Neutrophil (primary cell): ENCODE data around the gene WFIKKN1.
A peak's percentile ranks its signal among the peaks of the same experiment; 100 is the strongest.

Experiments used
- H3K27ac ChIP-seq: fragments of 200-600 bp; sonication (generic); 2 replicates; pipeline ENCODE4 v1.5.1; 2016; ENCODE audit warnings: mild to moderate bottlenecking, moderate library complexity
- H3K27me3 ChIP-seq: fragments of 200-600 bp; sonication (generic); 2 replicates; pipeline ENCODE4 v1.6.0; 2016; ENCODE audit warnings: mild to moderate bottlenecking
- H3K36me3 ChIP-seq: fragments of 200-600 bp; sonication (generic); 2 replicates; pipeline ENCODE4 v1.5.1; 2017
- H3K4me1 ChIP-seq, 2 experiments: fragments of 200-600 bp in 1 of 2; sonication (generic) in 1 of 2; 1 replicate in 1 of 2; 2 replicates in 1 of 2; pipeline versions ENCODE4 v1.5.1 to v1.6.1; 2013 to 2016; ENCODE audit warnings: low read depth in 1 of 2, low read length in 1 of 2, mild to moderate bottlenecking in 1 of 2, moderate library complexity in 1 of 2; ENCODE audit not compliant: control insufficient read depth in 1 of 2, insufficient read depth in 1 of 2
- H3K4me3 ChIP-seq, 2 experiments: fragments of 200-600 bp in 1 of 2; sonication (generic) in 1 of 2; 1 replicate in 1 of 2; 2 replicates in 1 of 2; pipeline ENCODE4 v1.5.1; 2013 to 2016; ENCODE audit warnings: low read depth in 1 of 2, low read length in 1 of 2, mild to moderate bottlenecking in 1 of 2, moderate library complexity in 1 of 2
- H3K9me3 ChIP-seq: fragments of 200-600 bp; sonication (generic); 2 replicates; pipeline ENCODE4 v1.5.1; 2016
- TF ChIP-seq, protein P1 (sequence below): fragments of 200-600 bp; sonication (generic); IDR thresholded peaks from 2 replicates; pipeline ENCODE4 v1.5.1; 2016; ENCODE audit warnings: antibody characterized with exemption

WFIKKN1 gene

DNA sequence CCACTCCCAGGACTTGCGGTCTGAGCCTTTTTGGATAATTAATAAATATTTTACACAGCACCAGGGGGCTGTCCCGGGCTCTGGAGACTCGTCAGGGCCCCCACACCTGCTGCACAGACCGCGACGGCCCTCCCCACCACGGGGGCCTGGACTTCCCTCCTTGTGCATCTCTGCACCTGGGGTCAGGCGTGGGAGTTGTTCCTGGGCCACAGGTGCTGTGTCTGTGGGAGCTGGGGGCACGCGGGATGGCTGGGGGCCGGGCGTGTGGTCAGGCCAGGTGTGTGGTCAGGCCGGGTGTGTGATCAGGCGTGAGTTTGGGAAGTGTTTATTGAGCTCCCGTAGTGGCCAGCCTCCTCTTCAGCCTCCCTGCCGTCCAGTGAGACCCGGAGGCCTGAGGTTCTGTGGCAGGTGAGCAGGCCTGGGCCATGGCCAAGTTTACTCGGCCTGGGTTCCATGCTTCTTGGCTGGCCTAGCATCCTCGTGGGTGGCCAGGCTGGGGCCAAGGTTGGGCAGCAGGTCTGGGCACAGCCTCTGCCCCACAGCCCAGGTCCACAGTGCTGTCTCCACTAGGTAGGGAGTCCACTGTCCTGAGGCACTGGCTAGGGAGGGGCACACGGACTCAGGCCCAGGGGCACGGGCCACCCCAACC, 47.5 kb downstream of the WFIKKN1 start:
- Histone ChIP-seq H3K4me3 (no peak overlapping the region), H3K4me1 (peaks cover 30 to 63% of the 10 kb centered on the region in 2 experiments), H3K9me3 (no peaks in the 10 kb centered on the region), H3K27ac (no peak overlapping the region), H3K36me3 (peaks cover 28% of the 10 kb centered on the region), H3K27me3 (peaks cover 44% of the 10 kb centered on the region)
- TF ChIP-seq, protein P1, sequence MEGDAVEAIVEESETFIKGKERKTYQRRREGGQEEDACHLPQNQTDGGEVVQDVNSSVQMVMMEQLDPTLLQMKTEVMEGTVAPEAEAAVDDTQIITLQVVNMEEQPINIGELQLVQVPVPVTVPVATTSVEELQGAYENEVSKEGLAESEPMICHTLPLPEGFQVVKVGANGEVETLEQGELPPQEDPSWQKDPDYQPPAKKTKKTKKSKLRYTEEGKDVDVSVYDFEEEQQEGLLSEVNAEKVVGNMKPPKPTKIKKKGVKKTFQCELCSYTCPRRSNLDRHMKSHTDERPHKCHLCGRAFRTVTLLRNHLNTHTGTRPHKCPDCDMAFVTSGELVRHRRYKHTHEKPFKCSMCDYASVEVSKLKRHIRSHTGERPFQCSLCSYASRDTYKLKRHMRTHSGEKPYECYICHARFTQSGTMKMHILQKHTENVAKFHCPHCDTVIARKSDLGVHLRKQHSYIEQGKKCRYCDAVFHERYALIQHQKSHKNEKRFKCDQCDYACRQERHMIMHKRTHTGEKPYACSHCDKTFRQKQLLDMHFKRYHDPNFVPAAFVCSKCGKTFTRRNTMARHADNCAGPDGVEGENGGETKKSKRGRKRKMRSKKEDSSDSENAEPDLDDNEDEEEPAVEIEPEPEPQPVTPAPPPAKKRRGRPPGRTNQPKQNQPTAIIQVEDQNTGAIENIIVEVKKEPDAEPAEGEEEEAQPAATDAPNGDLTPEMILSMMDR: no peak

DNA sequence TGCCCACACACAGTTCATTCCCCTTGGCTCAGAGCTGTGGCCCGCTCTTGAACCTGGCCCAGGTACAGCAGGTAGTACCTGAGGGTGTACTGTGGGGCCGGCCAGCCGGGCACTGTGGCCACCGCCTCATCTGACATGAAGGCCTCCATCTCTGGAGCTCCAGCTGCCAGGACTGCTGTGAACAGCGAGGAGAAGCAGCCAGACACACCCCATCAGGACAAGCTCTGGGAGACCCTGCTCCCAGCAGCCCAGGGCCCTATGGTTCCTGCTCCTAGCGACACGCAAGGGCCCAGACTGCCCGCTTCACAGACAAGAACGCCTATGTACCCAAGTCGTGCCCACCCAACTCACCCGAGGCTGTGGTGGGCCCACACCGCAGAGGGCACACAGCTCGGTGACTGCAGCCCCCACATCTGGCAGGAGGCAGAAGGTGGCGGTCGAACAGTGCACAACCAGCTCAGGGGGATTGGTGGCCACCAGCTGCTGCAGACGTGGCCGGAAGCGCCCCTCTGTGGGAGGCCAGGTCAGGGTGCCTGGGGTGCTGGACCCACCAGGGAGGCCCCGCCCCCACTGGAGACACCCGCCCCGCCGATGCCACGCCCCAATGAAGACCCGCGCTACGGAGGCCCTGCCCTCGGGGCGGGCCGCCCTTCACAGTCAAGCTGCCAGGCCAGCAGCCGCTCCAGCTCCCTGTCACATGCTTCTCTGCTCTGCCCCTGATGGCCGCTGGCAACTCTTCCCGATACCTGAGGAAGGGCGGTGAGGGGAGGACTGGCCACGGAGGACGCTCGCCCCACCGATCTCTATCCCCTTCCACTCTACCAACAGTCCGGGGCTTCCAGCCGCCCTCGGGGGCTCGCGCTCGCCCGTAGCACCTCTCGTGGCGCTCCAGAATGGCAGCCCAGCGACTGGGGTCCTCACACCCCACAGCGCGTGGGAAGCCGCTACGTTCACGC, 48.4 kb downstream of the WFIKKN1 start:
- Histone ChIP-seq H3K4me1 (peaks cover 37 to 69% of the 10 kb centered on the region in 2 experiments), H3K36me3 (peaks cover 20% of the 10 kb centered on the region), H3K4me3 (peak overlapping the region; percentile 42 to 91), H3K27me3 (peaks cover 43% of the 10 kb centered on the region), H3K27ac (peak overlapping the region; percentile 86), H3K9me3 (no peaks in the 10 kb centered on the region)
- TF ChIP-seq, protein P1: no peak

DNA sequence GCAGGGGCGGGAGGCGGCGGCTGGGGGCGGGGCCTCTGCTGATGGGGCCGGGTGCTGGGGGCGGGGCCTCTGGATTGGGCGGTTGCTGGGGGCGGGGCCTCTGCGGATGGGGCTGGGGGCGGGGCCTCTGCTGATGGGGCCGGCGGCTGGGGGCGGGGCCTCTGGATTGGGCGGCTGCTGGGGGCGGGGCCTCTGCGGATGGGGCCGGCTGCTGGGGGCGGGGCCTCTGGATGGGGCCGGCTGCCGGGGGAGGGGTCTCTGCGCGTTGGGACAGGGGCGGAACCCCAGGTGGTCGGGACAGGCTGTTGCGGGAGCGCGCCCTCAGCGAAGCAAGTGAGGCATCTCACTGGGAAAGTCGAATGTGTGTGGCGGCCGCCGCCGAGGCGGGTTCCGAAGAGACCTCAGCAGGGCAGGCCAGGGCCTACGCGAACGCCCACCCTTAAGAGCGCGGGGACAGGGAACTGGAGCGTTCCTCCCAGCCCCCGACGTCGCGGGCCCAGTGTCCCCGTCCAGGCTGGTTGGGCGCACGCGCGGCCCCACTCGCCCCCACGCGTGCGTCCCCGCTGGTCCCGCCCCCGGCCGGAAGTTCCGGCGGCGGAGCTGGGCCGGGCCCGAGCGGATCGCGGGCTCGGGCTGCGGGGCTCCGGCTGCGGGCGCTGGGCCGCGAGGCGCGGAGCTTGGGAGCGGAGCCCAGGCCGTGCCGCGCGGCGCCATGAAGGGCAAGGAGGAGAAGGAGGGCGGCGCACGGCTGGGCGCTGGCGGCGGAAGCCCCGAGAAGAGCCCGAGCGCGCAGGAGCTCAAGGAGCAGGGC, 49.2 kb downstream of the WFIKKN1 start, which contains the start of gene STUB1:
Gene STUB1, plus strand, starts transcription at position 597 of the 811 bp plus-strand sequence. Its CDS starts 116 bp downstream, at position 713.
- peak within 1 kb of the TSS; percentile 83 to 91 for H3K4me3 ChIP-seq
- TF ChIP-seq, protein P1: no peak
- peaks cover 14% of the 10 kb centered on the region for H3K36me3 ChIP-seq
- no peaks in the 10 kb centered on the region for H3K9me3 ChIP-seq
- H3K27ac ChIP-seq: peak within 1 kb of the TSS; percentile 86
- peaks cover 43 to 74% of the 10 kb centered on the region in 2 experiments for H3K4me1 ChIP-seq
- H3K27me3 ChIP-seq: peaks cover 34% of the 10 kb centered on the region

GRCh38 chr16:680625-680945, 49.8 kb downstream of the WFIKKN1 start:
- TF ChIP-seq, protein P1: no peak
- peaks cover 14% of the 10 kb centered on the region for H3K36me3 ChIP-seq
- peaks cover 43 to 69% of the 10 kb centered on the region in 2 experiments for H3K4me1 ChIP-seq
- no peaks in the 10 kb centered on the region for H3K9me3 ChIP-seq
- peaks cover 28% of the 10 kb centered on the region for H3K27me3 ChIP-seq
- peak overlapping the region; percentile 83 to 91 for H3K4me3 ChIP-seq
- H3K27ac ChIP-seq: peak overlapping the region; percentile 86
